Activated naive CD4-positive, alpha-beta T cell (primary cell): Measurements from ENCODE around the gene CEP97.
"Not testable (repeated sequence)": the region's sequence is repeated elsewhere in the genome, so short reads cannot be mapped to it uniquely, and the experiment has no call there.

ENCODE experiments used
- DNase-seq, 4 experiments: peaks; one replicate each; lab custom pipeline; 2025; lab: John Stamatoyannopoulos, UW

CEP97 gene

DNA sequence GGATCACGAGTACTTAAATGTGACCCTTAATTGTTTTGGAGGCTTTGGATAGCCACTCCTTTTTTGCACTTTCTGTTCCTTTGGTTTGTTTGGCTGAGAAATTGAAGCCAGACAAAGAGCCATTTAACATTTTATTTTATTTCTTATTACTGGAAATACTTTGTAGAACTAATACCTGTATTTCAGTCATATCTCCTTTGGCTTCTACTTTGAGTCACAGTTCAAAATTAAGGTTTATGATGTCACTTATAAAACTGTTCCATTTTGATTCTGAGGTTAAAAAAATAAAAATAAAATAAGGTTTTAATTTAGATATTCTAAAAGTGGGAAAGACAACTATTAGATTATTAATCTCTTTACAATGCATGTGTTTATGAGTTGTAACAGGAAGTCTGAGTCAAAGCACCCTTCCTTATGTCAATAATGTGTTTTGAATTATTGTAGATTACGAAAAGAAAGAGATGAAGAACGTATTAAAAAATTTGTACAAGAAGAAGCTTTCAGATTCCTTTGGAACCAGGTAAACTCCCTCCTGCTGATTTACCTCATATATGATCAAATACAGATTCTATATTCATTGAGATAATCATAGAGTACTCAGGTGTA is 37.7 kb downstream of the CEP97 start:
- no peak for DNase-seq

DNA sequence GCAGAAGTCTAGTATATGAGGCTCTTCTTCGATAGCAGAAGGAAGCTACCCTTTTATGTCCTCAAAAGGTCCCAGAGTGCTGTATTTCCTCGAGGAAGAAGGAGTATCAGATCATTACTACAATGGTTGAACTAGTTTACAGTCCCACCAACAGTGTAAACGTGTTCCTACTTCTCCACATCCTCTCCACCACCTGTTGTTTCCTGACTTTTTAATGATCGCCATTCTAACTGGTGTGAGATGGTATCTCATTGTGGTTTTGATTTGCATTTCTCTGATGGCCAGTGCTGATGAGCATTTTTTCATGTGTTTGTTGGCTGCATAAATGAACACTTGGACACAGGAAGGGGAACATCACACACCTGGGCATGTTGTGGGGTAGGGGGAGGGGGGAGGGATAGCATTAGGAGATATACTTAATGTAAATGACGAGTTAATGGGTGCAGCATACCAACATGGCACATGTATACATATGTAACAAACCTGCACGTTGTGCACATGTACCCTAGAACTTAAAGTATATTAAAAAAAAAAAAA is 53.4 kb downstream of the CEP97 start:
- not testable (repeated sequence) for DNase-seq

DNA sequence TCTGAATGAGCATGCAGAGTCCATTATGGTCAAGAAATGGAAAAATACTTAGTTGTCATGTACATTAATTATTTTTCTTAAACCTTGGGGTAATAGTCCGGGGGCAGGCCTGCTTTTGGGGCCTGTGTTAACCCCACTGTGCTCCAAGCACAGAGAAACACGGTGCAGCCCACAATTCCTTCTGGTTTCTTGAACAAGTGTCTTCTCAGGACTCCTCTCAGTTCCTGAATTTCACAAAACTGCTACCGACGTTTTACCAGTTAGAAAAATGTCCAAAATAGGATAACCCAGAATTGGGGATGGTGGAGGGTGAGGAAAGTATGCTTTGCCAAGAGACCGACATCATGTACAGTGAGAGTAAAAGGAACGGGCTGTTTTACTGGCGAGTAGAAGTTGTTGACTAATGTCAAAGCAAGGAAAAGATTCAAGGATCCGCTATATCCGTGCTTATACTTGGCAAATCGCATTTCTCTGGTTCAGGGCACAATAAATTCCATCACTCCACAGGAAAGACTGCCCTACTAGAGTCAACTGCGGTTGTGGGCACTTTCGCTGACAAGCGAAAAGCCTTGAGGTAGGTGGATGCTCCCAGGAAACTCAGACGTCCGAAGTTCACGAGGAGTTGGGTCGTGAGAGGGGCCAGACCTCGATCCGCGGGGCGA is 54.1 kb downstream of the CEP97 start:
- peak in 1 of 4 experiments; percentile 4 for DNase-seq

DNA sequence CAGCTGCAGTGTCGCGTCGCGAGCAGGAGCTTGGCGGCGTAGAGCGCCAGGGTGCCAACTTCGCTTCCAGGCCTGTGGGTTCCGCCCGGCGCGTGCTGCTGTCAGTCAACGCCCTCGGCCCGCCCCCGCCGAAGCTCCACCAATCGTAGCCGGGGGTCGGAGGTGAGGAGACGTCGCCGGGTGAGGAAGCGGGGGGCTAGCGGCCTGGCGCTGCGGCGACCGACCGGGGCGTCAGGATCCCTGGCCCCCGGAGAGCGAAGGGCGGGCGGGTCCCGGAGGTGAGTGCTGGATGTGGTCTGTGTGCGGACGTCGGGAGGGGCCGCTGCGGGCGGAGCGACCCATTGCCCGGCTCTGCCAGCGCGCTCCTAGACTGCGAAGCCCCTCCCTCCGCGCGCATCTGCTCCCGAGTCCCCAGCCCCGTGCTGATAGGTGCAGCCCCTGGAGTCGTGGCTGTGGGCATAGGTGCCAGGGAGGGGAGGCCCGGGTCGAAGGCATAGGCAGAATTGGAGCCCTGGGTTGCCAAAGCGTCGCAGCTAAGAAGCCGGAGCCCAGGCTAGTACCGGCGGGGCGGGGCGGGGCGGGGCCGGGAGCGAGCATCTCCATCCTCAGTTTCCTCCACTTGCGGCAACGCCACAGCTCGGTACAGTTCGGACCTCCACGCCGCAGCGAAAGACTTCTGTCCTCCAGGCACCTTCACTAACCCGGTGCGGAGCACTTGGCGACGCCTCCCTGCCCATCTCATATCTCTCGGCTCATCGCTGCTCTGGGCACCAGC is 54.8 kb downstream of the CEP97 start, which contains the start of gene NXPE3:
TSS of gene NXPE3 (plus strand) at position 165 of the 775 bp plus-strand sequence. CDS start 6,386 bp downstream, outside the sequence.
- DNase-seq, result peak; percentile 73 to 93 (median 88)

DNA sequence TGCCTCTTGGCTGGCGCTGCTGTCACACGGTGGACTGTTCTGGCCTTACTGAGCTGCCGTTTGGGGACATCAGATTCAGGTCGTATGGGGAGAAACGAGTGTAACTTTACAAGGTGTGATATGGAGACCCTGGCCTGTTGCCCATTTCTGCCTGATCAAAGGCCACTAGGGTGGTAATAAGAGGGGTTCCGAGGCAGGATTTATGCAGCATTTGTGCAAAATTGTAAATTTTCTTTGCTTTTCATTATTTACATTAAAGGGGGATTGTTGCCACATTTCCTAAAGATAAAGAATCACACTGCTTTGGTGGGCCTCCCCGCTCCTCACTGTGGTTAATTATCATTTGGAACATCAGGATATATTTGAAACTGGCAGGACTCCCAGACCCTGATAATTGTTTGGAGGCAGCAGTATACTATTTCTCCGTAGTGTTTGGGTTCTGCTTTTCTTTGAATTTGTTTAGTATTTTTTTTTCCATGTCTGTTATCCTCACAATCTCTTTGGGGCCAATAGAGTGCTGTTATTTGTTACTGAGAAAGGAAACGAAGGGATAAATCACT is 55.5 kb downstream of the CEP97 start:
- no peak for DNase-seq

DNA sequence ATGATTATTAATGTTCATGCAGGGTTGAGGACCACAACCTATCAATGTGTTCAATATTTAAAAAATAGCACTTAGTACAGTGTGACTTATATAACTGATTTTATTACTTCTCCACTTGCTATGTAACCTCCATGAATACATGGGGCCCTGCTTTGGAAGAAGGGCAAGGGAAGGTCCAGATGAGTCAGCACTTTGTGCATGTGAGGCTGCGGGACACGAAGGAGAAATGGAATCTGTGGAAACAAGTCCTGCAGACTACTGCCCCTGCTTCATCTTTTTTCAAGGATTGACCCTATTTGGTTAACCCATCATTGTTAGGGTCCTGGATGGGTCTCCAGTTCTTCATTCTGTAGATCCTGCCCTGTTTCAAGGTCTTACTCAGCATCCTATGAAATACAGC is 56.2 kb downstream of the CEP97 start:
- no peak for DNase-seq

DNA sequence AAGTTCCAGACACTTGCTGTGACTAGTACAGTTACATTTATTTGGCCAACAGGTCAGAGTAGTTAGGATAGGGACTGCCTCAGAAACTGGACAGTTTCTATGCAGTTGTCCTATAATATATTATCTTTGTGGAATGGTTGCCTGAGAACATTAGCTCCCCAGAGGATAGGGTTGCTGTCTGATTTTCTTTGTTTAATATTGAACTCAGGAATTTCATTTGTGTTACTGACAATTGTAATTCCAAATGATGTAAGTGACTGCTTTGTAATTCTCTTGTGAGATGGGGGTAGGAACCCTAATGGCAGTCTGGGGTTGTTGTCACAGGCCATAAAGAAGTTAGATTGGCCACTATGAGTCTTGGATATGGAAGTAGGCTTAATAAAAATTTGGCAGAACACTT is 56.8 kb downstream of the CEP97 start:
- no peak for DNase-seq

DNA sequence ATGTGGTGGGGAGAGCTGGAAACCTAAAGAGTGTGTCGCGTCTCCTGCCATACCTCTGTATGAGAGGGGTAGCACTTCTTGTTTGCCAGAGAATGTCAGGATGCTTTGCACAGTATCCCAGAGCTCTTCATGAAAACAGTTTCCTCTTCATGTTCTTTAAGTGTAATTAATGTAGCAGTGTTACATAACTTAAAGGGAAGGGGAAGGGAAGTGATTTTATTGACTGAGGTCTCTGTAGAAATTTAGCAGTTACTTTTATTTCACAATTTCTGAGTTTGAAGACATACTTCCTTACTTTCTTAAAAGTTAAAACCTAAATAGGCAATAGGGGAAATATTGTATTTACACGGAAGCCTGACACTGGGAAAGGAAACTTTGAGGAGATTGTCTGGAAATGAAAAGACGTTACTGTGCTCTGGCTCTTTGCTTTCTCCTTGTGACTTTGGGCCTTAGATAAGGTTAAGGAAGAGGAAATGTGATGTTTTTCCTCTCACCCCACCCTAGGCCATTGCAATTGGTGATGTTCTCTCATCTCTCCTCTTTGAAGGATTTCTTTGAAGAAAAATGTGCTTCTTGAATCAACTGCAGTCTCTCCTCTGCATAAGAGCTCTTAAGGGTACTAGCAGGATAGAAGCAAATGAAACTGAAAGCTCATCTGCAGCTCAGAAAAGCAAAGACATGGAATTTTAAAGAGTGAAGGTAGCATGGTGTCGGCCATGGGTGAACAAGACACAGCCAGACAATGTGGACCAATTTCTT is 60.6 kb downstream of the CEP97 start:
- no peak for DNase-seq

DNA sequence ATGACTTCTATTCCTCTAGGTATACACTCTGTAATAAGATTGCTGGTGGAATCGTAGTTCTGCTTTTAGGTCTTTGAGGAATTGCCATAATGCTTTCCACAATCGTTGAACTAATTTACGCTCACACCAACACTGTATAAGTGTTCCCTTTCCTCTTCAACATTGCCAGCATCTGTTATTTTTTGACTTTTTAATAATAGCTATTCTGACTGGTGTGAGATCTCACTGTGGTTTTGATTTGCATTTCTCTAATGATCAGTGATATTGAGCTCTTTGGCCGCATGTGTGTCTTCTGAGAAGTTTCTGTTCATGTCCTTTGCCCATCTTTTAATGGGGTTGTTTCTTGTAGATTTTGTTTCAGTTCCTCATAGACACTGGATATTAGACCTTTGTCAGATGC is 67.4 kb downstream of the CEP97 start:
- DNase-seq, result no peak

DNA sequence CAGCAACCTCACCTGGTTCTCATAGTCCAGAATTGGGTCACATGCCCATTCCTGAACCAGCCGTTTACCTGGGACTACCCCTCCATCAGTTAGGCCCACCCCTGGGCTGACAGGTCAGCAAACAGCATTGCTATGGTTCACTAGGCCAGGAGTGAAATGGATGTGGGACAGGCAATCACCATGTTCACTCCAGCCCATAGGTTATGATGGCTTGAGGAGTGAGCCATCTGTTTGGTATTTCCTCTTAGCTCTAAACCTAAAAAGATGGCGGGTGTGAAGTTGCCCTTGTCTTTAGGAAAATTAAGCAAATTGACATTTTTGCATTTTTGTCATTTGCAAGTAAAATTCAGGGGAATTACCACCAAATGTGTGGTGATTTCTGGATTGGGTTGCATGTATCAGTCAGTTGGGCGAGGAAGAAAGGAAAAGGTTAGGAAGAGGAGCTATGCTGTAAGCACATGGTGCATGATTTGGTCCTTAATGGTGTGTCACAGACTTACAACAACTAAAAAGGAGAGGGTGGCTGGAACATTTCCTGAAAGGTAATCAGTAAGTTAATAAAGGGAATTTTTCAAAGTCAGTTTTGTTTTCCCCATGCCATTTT is 71.8 kb downstream of the CEP97 start:
- DNase-seq, result no peak

DNA sequence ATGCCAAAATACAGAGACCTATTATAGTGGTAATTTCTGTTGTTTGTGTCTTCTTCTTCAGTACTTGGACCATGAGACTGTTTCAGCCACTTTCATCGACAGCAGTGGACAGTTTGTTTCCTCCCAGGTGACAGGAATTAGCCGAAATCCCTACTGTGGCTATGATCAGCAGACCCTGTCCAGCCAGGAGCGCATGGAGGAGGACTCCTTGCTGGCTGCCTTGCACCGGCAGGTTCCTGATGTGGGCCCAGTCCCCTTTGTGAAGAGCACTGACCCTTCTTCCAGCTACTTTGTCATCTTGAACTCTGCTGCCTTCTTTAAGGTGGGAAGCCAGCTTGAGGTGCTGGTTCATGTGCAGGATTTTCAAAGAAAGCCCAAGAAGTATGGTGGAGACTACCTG is 76.8 kb downstream of the CEP97 start:
- no peak for DNase-seq

DNA sequence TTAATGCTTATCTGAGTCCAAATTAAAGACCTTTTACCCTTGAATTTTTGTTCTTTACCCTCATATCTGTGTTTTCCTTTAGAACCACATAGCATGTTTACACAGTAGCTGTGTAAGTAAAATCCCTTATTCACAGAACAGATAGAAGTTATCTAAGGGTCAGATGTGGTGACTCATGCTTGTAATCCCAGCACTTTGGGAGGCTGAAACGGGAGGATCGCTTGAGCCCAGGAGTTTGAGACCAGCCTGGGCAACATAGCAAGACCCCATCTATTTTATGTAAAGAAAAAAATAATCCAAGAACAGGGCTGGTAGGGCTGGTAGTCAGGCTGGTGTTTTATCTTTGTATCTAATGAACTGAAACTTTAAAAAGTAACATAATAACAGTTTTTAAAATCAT is 77.8 kb downstream of the CEP97 start:
- DNase-seq, result no peak

DNA sequence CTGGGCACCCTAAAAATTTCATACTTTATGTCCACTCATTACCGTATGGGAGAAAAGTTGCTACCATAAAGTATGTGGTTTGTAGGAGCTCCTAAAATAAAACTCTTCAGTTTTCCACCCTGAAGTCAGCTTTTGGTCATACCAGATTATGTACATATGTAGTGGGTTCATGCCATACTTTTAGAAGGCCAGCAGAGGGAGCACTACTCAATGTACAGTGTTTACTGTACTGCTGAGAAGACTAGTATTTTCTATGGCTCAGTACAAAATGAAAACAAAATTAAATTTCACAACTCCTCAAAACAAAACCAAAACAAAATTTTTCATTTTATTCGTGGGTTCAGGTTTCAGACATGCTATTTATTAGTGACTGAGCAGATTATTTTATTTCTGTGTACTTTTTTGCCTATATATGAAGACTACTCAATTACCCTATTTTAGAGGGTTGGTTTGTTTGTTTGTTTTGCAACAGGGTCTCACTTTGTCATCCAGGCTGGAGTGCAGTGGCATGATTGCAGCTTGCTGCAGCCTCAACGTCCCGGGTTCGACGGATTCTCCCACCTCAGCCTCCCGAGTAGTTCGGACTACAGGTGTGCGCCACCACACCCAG is 78.9 kb downstream of the CEP97 start:
- peak in 1 of 4 experiments; percentile 18 for DNase-seq

DNA sequence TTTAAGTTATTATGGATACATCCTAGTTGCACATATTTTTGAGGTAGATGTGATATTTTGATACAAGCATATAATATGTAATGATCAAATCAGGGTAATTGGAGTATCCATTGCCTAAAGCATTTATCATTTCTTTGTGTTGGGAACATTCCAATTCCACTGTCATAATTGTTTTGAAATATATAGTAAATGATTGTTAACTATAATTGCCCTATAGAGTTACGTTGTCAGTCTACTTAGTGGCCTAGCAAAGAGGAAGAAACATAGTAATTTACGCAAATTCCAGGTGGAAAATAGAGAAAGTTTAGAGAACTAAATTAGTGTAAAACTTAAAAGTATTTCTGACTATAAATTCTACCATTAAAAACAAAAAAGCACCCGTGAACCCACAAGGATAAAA is 79.5 kb downstream of the CEP97 start:
- no peak for DNase-seq

DNA sequence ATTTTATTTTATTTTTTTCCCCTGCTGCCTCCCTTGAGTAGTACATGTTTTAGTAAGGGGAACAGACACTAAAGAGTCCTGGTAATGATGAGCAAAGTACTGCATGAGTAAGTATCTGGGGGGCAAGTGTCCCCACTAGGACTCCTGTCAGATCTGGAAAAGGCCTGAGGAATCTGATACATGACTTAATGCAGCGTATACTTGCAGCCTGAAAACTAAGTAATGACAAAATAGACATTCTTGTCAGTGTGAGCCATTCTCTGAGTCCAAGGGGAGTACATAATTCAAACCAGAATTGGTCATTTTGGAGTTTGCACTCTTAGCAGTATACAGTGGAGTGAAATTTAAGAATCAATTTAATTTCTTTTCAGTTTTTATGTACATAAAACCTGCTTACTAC is 82.1 kb downstream of the CEP97 start:
- DNase-seq, result no peak

DNA sequence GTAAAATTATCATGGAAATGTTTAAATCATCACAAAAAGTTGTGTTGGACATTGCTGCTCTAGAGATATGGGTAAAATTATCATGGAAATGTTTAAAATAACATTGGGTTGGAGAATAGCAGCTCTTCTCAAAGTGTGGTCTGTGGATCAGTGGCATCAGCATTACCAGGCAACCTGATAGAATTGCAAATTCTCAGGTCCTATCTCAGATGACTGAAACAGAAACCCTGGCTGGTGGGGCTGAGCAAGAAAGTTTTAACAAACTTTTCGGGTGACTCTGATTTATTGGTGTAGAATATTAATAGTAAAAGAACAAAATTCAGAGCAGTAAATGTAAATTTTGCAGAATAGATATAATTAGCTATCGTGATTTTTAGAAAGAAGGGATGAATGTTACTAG is 83.5 kb downstream of the CEP97 start:
- DNase-seq, result no peak

DNA sequence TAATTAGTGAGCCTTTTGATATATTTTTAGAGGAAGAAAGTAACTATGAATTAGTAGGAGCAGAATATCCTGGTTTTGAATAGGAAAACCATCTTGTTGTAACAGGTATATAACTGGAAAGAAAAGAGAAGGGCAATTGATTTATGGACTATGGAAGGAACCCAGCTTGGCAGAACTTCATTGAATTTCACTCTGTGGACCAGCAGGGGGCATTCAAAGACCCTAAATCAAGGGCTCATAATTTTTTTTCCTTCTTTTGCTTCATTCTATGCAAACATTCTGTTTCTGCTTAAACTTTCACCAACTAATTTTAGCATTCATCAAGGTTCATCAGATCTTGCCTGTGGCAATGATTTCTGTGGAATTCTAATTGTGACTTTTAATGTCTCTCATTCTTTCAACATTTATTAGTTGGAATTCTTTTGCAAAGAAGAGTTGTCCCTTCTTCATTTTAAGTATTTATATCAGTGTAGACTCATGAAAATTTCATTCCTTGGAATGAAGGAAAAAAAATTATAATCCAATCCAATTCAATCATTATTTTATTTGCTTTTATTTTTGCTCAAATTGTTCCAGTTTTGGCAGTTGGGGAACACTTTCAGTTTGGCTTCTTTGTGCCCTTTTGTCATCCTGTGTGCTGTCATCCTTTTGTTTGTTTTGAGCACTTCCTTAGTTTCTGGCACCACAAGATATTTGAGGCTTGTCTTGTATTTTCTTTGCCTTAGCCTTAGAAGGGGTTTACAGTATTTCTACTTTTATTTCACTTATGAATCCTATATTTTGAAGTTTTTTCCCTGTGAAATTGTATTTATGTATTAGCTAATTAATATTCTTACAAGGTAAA is 85.0 kb downstream of the CEP97 start:
- no peak for DNase-seq

DNA sequence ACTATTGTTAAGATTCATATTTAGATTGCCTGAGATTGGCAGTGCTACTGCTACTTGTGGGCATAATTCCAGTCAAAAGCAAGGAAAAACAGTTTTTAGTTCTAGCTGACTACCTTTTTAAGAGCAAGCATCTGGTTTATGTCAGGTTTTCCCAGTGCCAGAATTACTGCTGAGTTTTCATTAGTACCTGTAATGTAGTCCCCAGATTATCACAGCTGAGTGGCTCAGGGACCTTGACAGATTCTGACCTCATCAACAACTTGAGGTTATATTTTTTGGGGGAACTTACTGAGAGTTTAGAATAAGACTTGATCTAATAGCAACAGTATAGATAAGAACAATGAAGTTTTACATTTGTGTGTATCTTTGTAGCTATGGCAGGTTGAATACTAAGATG is 85.6 kb downstream of the CEP97 start:
- DNase-seq, result no peak

DNA sequence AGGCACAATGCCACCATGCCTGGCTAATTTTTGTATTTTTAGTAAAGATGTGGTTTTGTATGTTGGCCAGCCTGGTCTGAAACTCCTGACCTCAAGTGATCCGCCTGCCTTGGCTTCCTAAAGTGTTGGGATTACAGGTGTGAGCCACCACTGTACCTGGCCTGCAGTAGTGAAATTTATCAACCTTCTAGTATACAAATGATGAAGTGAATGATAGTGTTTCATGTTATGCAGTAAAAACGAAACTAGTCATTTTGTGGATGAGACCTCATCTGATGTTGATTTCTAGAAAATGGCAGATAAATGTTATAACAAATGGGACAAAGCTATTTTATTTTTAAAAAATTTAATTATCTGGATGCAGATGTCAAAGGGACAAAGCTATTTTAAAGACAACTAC is 87.5 kb downstream of the CEP97 start:
- DNase-seq, result no peak

DNA sequence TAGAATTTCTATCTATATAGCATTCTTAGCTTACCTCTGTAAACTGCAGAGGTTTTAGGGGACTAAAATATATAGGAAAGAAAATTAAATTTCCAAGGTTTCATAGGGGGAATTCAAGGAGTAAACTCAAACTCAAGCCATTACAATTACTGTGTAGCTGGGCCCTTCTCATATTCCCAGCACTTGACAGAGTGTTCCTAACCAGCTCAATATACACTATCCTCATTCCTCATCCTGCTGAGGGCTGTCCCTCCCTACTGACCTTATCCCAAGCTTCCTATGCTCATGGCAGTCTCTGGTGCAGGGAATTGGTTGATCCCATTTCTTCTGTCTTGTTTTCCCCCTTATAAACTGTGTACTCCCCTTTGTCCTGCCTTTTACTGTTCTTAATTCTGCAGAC is 88.5 kb downstream of the CEP97 start:
- no peak for DNase-seq
